Islet of Langerhans (tissue), 1 donor: Measurements from ENCODE around the gene POLN.

Experiments used
- FAIRE-seq: peaks from one replicate; lab custom pipeline; 2011; peaks lifted over from hg19 to GRCh38; lab: Jason Lieb, UNC

POLN gene

DNA sequence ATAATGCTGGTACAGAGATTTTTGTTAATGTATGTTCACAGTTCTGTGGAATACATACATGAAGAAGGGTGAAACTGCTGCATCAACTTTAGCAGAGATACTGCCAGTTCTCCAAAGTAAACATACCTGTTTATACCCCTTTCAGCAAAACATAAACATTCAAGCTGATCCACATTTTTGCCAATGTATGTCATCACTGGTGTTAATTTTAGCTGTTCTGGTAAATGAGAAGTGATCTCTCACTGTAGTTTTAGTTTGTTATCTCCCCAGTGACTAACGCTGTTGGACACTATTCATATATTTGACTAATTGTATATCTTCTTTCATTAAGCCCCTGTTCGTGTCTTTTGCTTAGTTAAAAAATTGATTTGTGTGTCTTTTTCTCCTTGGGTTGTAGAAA lies 82.0 kb downstream of the POLN start:
- FAIRE-seq, result no peak

DNA sequence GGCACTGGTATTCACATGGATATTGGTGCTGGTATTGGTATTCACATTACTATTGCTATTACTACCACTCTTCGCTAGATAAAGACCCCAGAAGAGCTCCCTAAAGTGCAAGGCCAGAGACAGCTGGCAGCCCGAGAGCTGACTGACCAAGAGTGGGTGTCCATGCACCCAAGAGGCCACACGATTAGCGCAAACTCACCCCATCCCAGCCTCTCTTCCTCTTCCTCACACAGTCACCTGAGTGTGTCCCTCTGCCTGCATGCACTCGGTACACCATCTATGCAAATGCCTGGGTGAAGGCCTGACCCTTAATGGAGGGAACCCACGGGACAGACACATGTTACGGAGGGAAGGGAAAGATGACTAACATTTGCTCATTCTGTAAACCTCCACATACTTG lies 86.7 kb downstream of the POLN start:
- no peak for FAIRE-seq

GRCh38 chr4:2154215-2154740 lies 87.6 kb downstream of the POLN start:
- FAIRE-seq, result no peak

GRCh38 chr4:2151544-2151943 lies 90.4 kb downstream of the POLN start:
- no peak for FAIRE-seq

DNA sequence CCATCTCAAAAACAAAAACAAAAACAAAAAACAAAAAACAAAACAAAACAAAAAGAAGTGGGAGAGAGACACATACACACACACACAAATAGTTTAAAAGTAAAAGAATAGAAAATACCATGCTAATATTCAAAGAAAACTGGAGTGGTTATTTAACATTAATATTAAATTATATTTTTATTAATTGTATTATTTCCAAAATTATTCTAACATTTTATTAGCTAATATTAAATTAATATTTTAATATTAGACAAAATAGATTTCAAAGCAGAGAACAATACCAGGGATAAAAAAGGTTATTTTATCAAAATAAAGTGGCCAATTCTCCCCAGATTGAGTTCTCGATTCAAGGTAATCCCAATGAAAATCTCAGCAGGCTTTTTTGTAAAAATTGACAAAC lies 91.8 kb downstream of the POLN start:
- no peak for FAIRE-seq

GRCh38 chr4:2142630-2143427 lies 99.1 kb downstream of the POLN start:
- no peak for FAIRE-seq

DNA sequence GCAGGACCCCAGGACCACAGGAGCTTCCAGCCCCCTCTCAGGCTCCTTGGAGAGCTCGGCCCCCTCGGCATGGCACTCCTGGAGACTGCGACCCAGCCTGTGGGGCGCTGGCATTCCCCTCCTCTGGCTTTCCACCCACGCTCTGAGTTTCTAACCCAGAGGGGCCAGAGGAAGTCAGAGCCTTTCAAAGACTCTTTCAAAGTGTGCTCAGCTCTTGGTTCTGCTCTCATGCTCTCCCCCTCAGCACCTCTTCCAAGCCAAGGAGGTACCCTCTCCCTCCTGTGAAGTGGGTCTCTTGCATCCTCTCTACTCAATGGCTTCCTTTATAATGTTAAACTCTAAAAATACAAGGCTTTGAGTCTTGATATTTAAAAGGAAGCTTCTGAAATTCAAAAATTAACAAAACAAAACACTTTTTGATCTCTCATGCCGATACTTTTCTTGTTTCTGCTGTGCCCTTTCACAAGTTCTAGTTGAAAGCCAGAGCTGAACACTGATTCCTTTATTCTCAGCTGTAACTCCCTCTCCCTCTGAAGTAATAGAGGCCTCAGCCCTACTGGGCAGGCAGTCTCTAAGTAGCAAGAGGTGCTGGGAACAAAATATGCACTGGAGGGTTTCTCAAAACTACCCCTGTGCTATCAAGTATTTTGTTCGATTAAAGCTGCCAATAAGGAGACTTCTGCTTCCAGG lies 100.0 kb downstream of the POLN start:
- no peak for FAIRE-seq

DNA sequence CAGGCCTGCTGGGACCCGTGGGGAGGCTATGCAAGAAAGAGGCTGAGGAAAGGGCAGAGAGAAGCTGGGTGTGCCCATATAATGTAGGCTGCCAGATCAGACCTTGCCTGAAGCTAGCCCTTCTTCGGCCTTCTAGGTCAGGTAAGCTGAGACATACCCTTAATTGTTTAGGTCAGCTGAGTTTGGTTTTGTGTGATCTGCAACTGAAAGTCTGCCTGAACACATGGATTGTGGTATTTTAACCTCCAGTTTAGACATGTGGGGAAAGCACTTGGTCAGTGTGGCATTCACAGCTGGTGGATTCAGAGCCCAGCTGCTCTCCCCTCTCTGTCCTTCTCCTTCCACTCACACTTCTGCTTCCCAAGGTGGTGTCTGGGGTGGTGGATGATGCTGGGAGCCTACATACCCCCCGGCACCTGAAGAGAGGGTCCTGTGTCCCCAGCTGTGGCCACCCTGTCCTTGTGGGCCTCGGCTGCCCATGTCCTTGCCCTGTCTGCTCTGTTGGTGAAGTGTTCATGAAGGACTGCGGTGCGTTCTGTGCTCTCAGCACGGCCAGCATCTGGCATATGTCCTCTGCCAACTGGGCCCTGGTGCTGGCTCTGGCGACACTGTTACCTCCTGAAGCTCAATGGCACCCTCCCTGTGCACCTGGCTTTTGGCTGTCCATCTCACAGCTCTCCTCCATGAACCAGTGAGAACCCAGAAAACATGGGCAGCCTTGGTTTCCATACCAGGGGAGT lies 100.7 kb downstream of the POLN start:
- FAIRE-seq, result no peak

DNA sequence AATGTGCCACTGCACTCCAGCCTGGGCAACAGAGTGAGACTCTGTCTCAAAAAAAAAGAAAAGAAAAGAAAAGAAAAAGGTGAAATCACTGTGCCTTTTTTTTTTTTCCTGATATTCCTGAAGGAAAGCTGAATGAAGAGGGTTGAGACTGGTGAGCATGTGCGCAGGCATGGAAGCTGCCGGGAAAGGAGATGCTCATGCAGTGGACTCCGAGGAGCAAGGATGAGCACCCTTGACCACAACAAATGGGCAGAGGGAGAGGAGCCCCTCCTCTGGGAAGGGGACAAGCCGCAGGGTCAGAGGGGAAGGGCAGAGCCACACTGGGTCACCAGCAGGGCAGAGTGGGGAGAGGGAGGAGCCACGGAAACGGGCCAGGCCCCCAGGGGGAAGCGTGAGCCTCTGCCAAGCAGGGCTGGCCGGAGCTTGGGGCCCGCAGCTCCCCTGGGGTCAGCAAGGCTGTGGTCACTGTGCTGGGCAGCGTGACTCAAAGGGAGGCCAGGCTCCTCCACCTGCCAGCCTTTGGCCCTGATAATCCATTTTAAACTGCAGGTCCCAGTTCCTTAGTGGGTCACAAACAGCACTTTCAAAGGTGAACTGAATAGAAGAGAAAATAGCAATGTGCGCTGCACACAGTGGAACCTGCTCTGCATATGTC lies 102.9 kb downstream of the POLN start:
- no peak for FAIRE-seq

GRCh38 chr4:2136726-2137125 lies 105.2 kb downstream of the POLN start:
- FAIRE-seq, result no peak

- FAIRE-seq, result no peak
These were observed 106.8 kb downstream of the POLN start for GRCh38 chr4:2135083-2135482.

DNA sequence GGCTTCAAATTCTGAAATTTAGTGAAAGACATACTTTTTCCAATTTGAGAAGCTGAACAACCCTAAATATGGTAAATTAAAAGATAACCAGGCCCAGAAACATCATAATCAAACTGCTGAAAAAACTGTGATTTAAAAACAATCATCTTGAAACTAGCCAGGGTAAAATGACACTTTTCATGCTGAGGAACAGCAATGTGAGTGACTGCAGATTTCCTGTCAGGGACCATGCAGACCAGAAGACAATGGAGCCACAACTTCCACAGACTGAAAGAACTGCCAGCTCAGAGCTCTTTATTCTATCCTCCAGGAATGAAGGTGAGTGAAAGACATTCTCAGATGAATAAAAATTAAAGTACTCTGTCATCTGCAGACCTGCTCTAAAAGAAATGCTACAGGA lies 109.5 kb downstream of the POLN start:
- FAIRE-seq, result no peak

- FAIRE-seq, result no peak
These were observed 114.2 kb downstream of the POLN start for GRCh38 chr4:2127609-2128332.

GRCh38 chr4:2126309-2127043 lies 115.4 kb downstream of the POLN start:
- no peak for FAIRE-seq

DNA sequence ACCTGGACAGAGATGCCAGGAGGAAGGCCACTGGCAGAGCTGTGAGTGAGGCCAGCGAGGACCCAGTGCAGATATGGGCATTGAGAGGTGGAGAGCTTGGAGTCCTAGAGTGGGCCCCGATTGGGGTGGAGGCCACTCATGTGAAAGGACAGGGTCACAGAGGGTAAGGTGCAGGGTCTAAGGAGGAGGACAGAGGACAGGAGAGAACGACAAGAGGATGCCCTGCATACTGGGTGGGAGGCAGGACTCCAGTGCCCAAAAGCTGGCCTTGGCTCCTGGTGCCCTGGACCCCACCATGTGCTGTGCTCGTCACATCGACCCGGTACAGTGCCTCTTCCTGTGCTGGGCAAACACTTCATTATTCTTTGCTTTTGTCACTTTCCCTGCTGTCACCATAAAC lies 116.1 kb downstream of the POLN start:
- no peak for FAIRE-seq

DNA sequence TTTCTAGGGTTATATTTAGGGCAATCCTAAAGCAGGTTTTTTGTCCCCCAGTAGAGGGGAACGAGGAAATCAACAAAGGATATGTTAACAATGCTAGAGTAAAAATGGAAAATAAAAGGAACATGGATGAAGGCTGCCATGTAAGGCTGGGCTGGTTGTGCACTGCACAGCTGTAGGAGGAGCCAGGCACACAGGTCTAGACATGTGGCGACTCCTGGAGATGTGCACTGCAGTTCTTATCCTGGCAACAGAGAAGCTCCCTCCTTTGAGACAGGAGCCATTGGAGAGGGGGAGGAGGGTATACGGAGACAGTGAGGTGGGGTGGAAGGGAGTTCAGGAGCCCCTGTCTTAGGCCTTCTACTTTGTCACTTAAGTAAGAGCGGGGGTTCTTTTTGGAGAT lies 116.9 kb downstream of the POLN start:
- FAIRE-seq, result no peak

- FAIRE-seq, result no peak
These were observed 125.1 kb downstream of the POLN start for GRCh38 chr4:2116687-2117400.

GRCh38 chr4:2105559-2105958 lies 136.4 kb downstream of the POLN start:
- FAIRE-seq, result no peak

DNA sequence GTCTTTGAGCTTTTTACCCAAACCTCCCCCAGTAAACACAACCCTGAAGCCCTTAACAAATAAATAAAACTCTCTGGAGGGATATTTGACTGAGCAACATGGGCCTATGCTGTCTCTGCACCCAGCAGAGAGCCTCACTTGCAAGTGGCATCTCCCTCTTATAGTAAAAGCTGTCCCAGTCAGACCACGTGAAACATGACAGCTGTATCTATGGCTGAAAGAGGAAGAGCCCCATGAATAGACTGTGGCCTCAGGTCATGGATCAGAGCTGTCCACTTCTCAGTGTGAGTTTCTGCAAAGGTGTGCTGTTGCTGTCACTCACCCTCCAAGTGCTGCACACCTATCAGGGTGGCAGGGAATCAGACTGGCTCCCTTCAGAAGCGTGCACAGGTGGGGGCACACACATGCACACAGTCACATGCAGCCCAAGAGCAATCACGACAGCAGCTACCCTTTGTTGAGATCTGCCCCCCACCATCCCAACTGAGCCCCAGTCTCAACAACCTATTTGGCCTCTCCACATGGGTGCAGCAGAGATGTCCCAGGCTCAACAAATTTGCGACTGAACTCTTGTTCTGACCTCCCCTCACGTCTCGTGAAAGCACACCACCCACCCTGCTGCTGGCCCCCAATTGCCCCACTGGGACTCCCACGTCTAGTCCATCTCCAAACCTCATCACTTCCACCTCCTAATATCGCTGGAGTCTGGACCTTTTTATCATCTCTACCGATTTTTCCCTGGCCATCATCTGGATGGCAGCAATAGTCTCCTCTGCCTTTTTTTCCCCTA lies 137.2 kb downstream of the POLN start:
- no peak for FAIRE-seq
